IPS-15b (cell line): ENCODE results near the gene FTO.

Experiments
- H3K27me3 ChIP-seq: one replicate; pipeline ENCODE4 v1.6.1; 2013; ENCODE audit warnings: low read length; ENCODE audit not compliant: control insufficient read depth, insufficient read depth
- H3K36me3 ChIP-seq: one replicate; pipeline ENCODE4 v1.6.1; 2013; ENCODE audit warnings: low read length; ENCODE audit not compliant: control insufficient read depth, insufficient read depth
- H3K4me1 ChIP-seq: one replicate; pipeline ENCODE4 v1.6.1; 2013; ENCODE audit warnings: mild to moderate bottlenecking, low read length; ENCODE audit not compliant: control insufficient read depth, insufficient read depth
- H3K4me3 ChIP-seq: one replicate; pipeline ENCODE4 v1.5.1; 2013; ENCODE audit warnings: low read depth, low read length
- H3K9ac ChIP-seq: one replicate; pipeline ENCODE4 v1.6.1; 2013; ENCODE audit warnings: low read depth, mild to moderate bottlenecking, low read length
- H3K9me3 ChIP-seq: one replicate; pipeline ENCODE4 v1.6.1; 2013; ENCODE audit warnings: mild to moderate bottlenecking, low read length; ENCODE audit not compliant: control insufficient read depth, insufficient read depth

FTO gene

GRCh38 chr16:54185045-54185444 lies 481.1 kb downstream of the FTO start:
- H3K4me3 ChIP-seq: no peak overlapping the region
- no peak overlapping the region for H3K9ac ChIP-seq
- H3K36me3 ChIP-seq: no peaks in the 10 kb centered on the region
- H3K27me3 ChIP-seq: peaks cover 5% of the 10 kb centered on the region
- H3K9me3 ChIP-seq: no peaks in the 10 kb centered on the region
- no peaks in the 10 kb centered on the region for H3K4me1 ChIP-seq

GRCh38 chr16:54191163-54191562 lies 487.2 kb downstream of the FTO start:
- H3K9ac ChIP-seq: no peak overlapping the region
- no peak overlapping the region for H3K4me3 ChIP-seq
- H3K4me1 ChIP-seq: peaks cover 3% of the 10 kb centered on the region
- no peaks in the 10 kb centered on the region for H3K9me3 ChIP-seq
- H3K27me3 ChIP-seq: peaks cover 16% of the 10 kb centered on the region
- no peaks in the 10 kb centered on the region for H3K36me3 ChIP-seq

- no peaks in the 10 kb centered on the region for H3K9me3 ChIP-seq
- no peak overlapping the region for H3K4me3 ChIP-seq
These were observed 487.6 kb downstream of the FTO start for GRCh38 chr16:54191592-54191991.

GRCh38 chr16:54193013-54193664 lies 489.2 kb downstream of the FTO start:
- H3K9me3 ChIP-seq: no peaks in the 10 kb centered on the region
- H3K27me3 ChIP-seq: peaks cover 16% of the 10 kb centered on the region
- H3K9ac ChIP-seq: no peak overlapping the region
- peaks cover 3% of the 10 kb centered on the region for H3K4me1 ChIP-seq
- peak overlapping the region; percentile 66 for H3K4me3 ChIP-seq
- no peaks in the 10 kb centered on the region for H3K36me3 ChIP-seq

More at GRCh38 chr16:54191592-54191991, 487.6 kb downstream of the FTO start:
- H3K4me1 ChIP-seq: peaks cover 3% of the 10 kb centered on the region
- H3K27me3 ChIP-seq: peaks cover 16% of the 10 kb centered on the region
- H3K36me3 ChIP-seq: no peaks in the 10 kb centered on the region
- H3K9ac ChIP-seq: no peak overlapping the region

- Histone ChIP-seq H3K36me3 (no peaks in the 10 kb centered on the region), H3K9me3 (no peaks in the 10 kb centered on the region), H3K9ac (no peak overlapping the region), H3K4me1 (peaks cover 3% of the 10 kb centered on the region), H3K4me3 (peak overlapping the region; percentile 66), H3K27me3 (peaks cover 16% of the 10 kb centered on the region)
These were observed 489.8 kb downstream of the FTO start for GRCh38 chr16:54193665-54194333.

- H3K36me3 ChIP-seq: no peaks in the 10 kb centered on the region
- peaks cover 13% of the 10 kb centered on the region for H3K27me3 ChIP-seq
- H3K9ac ChIP-seq: no peak overlapping the region
- peaks cover 3% of the 10 kb centered on the region for H3K4me1 ChIP-seq
- H3K9me3 ChIP-seq: no peaks in the 10 kb centered on the region
- peak overlapping the region; percentile 66 for H3K4me3 ChIP-seq
These were observed 490.4 kb downstream of the FTO start for GRCh38 chr16:54194334-54194743.

- H3K4me3 ChIP-seq: no peak overlapping the region
- no peak overlapping the region for H3K9ac ChIP-seq
- no peaks in the 10 kb centered on the region for H3K36me3 ChIP-seq
- H3K4me1 ChIP-seq: peaks cover 3% of the 10 kb centered on the region
- H3K27me3 ChIP-seq: peaks cover 3% of the 10 kb centered on the region
- no peaks in the 10 kb centered on the region for H3K9me3 ChIP-seq
These were observed 493.8 kb downstream of the FTO start for GRCh38 chr16:54197758-54198157.

- Histone ChIP-seq H3K36me3 (no peaks in the 10 kb centered on the region), H3K4me1 (no peaks in the 10 kb centered on the region), H3K4me3 (no peak overlapping the region), H3K9me3 (no peaks in the 10 kb centered on the region), H3K27me3 (peaks cover 3% of the 10 kb centered on the region), H3K9ac (no peak overlapping the region)
These were observed 495.7 kb downstream of the FTO start for GRCh38 chr16:54199487-54200160.

GRCh38 chr16:54200161-54200534 lies 496.2 kb downstream of the FTO start:
- Histone ChIP-seq H3K9ac (no peak overlapping the region), H3K4me1 (no peaks in the 10 kb centered on the region), H3K36me3 (no peaks in the 10 kb centered on the region), H3K9me3 (no peaks in the 10 kb centered on the region), H3K27me3 (no peaks in the 10 kb centered on the region), H3K4me3 (no peak overlapping the region)

- Histone ChIP-seq H3K27me3 (no peaks in the 10 kb centered on the region), H3K4me1 (no peaks in the 10 kb centered on the region)
These were observed 496.8 kb downstream of the FTO start for GRCh38 chr16:54200720-54201119.

GRCh38 chr16:54201200-54201599 lies 497.2 kb downstream of the FTO start:
- Histone ChIP-seq H3K4me1 (no peaks in the 10 kb centered on the region), H3K36me3 (no peaks in the 10 kb centered on the region), H3K9me3 (no peaks in the 10 kb centered on the region), H3K4me3 (no peak overlapping the region), H3K27me3 (no peaks in the 10 kb centered on the region), H3K9ac (no peak overlapping the region)

More at GRCh38 chr16:54200720-54201119, 496.8 kb downstream of the FTO start:
- Histone ChIP-seq H3K4me3 (no peak overlapping the region), H3K9ac (no peak overlapping the region), H3K9me3 (no peaks in the 10 kb centered on the region), H3K36me3 (no peaks in the 10 kb centered on the region)
